H1 (cell line): ENCODE data around the gene DDX11. TPM values are rescaled to one million over a fixed set of nuclear protein-coding genes. Genes with fewer than 3 reads are reported as not detected.
"Not testable (repeated sequence)": the region's sequence is repeated elsewhere in the genome, so short reads cannot be mapped to it uniquely, and the experiment has no call there.

Source experiments
- CTCF ChIA-PET: fragments of 300-600 bp; sonication (Branson Sonifier 250); formaldehyde crosslinking; loops from one replicate; lab custom pipeline; 2021; ENCODE audit not compliant: partially characterized antibody; lab: Charles Lee
- POLR2A ChIA-PET: fragments of 300-600 bp; sonication (Branson Sonifier 250); formaldehyde crosslinking; loops from one replicate; lab custom pipeline; 2021; ENCODE audit warnings: inconsistent platforms; ENCODE audit not compliant: partially characterized antibody; lab: Charles Lee
- DNase-seq, 2 experiments: peaks; one replicate each; pipeline versions ENCODE4 v3.0.0 to v3.0.0-alpha.2; 2010 to 2022; ENCODE audit warnings: low spot score in 2 of 2, low read depth in 1 of 2, mixed read lengths in 1 of 2
- FAIRE-seq: peaks from 2 replicates; lab custom pipeline; 2011; peaks lifted over from hg19 to GRCh38; lab: Jason Lieb, UNC
- H2AFZ ChIP-seq: 2 replicates; pipeline ENCODE4 v1.8.1; 2012; ENCODE audit warnings: low read length, inconsistent platforms
- H2AK5ac ChIP-seq: 2 replicates; pipeline ENCODE4 v1.6.1; 2013; ENCODE audit warnings: low read depth, low read length
- H2BK120ac ChIP-seq: replicated peaks from 2 replicates; pipeline ENCODE3; 2013; ENCODE audit warnings: low read depth, low read length, inconsistent platforms
- H2BK12ac ChIP-seq: 2 replicates; pipeline ENCODE4 v1.6.1; 2013; ENCODE audit warnings: low read depth, low read length
- H2BK15ac ChIP-seq: 2 replicates; pipeline ENCODE4 v1.6.1; 2013; ENCODE audit warnings: low read length
- H2BK20ac ChIP-seq: 2 replicates; pipeline ENCODE4 v1.6.1; 2013; ENCODE audit warnings: low read length
- H2BK5ac ChIP-seq: 2 replicates; pipeline ENCODE4 v1.6.1; 2013; ENCODE audit warnings: low read depth, low read length
- H3K14ac ChIP-seq: 2 replicates; pipeline ENCODE4 v1.6.1; 2013; ENCODE audit warnings: inconsistent platforms; ENCODE audit not compliant: insufficient read length
- H3K18ac ChIP-seq: 2 replicates; pipeline ENCODE4 v1.6.1; 2013; ENCODE audit warnings: low read length; ENCODE audit errors: extremely low read depth
- H3K23ac ChIP-seq: 2 replicates; pipeline ENCODE4 v1.6.1; 2013; ENCODE audit warnings: inconsistent platforms; ENCODE audit not compliant: insufficient read length
- H3K23me2 ChIP-seq: 2 replicates; pipeline ENCODE4 v1.6.1; 2013; ENCODE audit warnings: low read depth, low read length
- H3K27ac ChIP-seq: 2 replicates; pipeline ENCODE4 v1.6.1; 2011; ENCODE audit warnings: low read depth, low read length, inconsistent platforms
- H3K27me3 ChIP-seq, 4 experiments: replicated peaks in 1 of 4; 1 replicate in 1 of 4; 2 replicates in 3 of 4; pipeline versions ENCODE4 v1.6.1 to v1.8.1; 2011 to 2013; ENCODE audit warnings: low read length in 3 of 4, mild to moderate bottlenecking in 3 of 4, inconsistent platforms in 2 of 4, mixed read lengths in 2 of 4, moderate library complexity in 1 of 4; ENCODE audit not compliant: control insufficient read depth in 3 of 4, insufficient read depth in 3 of 4; ENCODE audit errors: extremely low read depth in 1 of 4
- H3K36me3 ChIP-seq, 4 experiments: 2 replicates each; pipeline versions ENCODE4 v1.6.1 to v1.8.1; 2011 to 2013; ENCODE audit warnings: mild to moderate bottlenecking in 4 of 4, low read length in 3 of 4, moderate library complexity in 2 of 4, control low read depth in 1 of 4, inconsistent platforms in 1 of 4; ENCODE audit not compliant: insufficient read depth in 4 of 4, control insufficient read depth in 2 of 4
- H3K4ac ChIP-seq: replicated peaks from 2 replicates; pipeline ENCODE3; 2013; ENCODE audit warnings: low read length, low read depth, mixed read lengths, inconsistent platforms; ENCODE audit not compliant: insufficient read length
- H3K4me1 ChIP-seq, 4 experiments: replicated peaks in 1 of 4; 1 replicate in 1 of 4; 2 replicates in 3 of 4; pipeline versions ENCODE4 v1.6.1 to v1.8.1; 2011 to 2013; ENCODE audit warnings: low read length in 3 of 4, inconsistent platforms in 2 of 4, mixed read lengths in 1 of 4; ENCODE audit not compliant: insufficient read depth in 4 of 4, control insufficient read depth in 3 of 4
- H3K4me2 ChIP-seq, 2 experiments: 2 replicates each; pipeline versions ENCODE4 v1.6.1 to v1.8.1; 2011 to 2013; ENCODE audit warnings: low read depth in 2 of 2, low read length in 2 of 2, control low read depth in 1 of 2, inconsistent platforms in 1 of 2, mild to moderate bottlenecking in 1 of 2; ENCODE audit not compliant: insufficient read depth in 1 of 2
- H3K4me3 ChIP-seq, 4 experiments: fragments of 200-600, 300-600 bp in 1 of 4; sonication (generic), shearing (Covaris generic), sonication (Bioruptor Twin) in 1 of 4; 2 replicates each; pipeline versions ENCODE4 v1.5.1 to v1.8.1; 2011 to 2016; ENCODE audit warnings: low read length in 4 of 4, low read depth in 3 of 4, control low read depth in 2 of 4, inconsistent platforms in 2 of 4, mild to moderate bottlenecking in 2 of 4, mixed read lengths in 1 of 4, moderate library complexity in 1 of 4; ENCODE audit not compliant: insufficient read depth in 2 of 4; ENCODE audit errors: extremely low read depth in 1 of 4
- H3K56ac ChIP-seq: replicated peaks from 2 replicates; pipeline ENCODE3; 2013; ENCODE audit warnings: low read depth, mild to moderate bottlenecking, mixed read lengths, low read length, inconsistent platforms; ENCODE audit not compliant: insufficient read length
- H3K79me1 ChIP-seq: 2 replicates; pipeline ENCODE4 v1.6.1; 2013; ENCODE audit warnings: low read depth, low read length, control low read depth
- H3K79me2 ChIP-seq, 2 experiments: 2 replicates each; pipeline versions ENCODE4 v1.6.1 to v1.8.1; 2012 to 2013; ENCODE audit warnings: low read length in 2 of 2, mild to moderate bottlenecking in 2 of 2, inconsistent platforms in 1 of 2; ENCODE audit not compliant: insufficient read depth in 2 of 2, control insufficient read depth in 1 of 2
- H3K9ac ChIP-seq, 4 experiments: replicated peaks in 1 of 4; 1 replicate in 1 of 4; 2 replicates in 3 of 4; pipeline versions ENCODE4 v1.6.1 to v1.8.1; 2011 to 2013; ENCODE audit warnings: low read depth in 3 of 4, low read length in 3 of 4, control low read depth in 2 of 4, mild to moderate bottlenecking in 2 of 4, moderate library complexity in 2 of 4, inconsistent platforms in 1 of 4; ENCODE audit errors: extremely low read depth in 1 of 4
- H3K9me3 ChIP-seq, 2 experiments: 2 replicates each; pipeline versions ENCODE4 v1.6.1 to v1.8.1; 2012 to 2013; ENCODE audit warnings: mild to moderate bottlenecking in 2 of 2, moderate library complexity in 2 of 2, control low read depth in 1 of 2, inconsistent platforms in 1 of 2, low read depth in 1 of 2, low read length in 1 of 2, mixed read lengths in 1 of 2; ENCODE audit not compliant: insufficient read depth in 2 of 2
- H4K20me1 ChIP-seq, 2 experiments: replicated peaks in 1 of 2; 2 replicates each; pipeline versions ENCODE3 to v1.8.1; 2011 to 2013; ENCODE audit warnings: inconsistent platforms in 2 of 2, low read length in 2 of 2, mild to moderate bottlenecking in 1 of 2; ENCODE audit not compliant: insufficient read depth in 2 of 2, control insufficient read depth in 1 of 2
- H4K5ac ChIP-seq: 2 replicates; pipeline ENCODE4 v1.6.1; 2013; ENCODE audit warnings: low read length, low read depth, mixed read lengths, inconsistent platforms; ENCODE audit not compliant: insufficient read length
- H4K8ac ChIP-seq: 2 replicates; pipeline ENCODE4 v1.8.0; 2013; ENCODE audit warnings: mild to moderate bottlenecking, moderate library complexity, low read length, inconsistent platforms; ENCODE audit not compliant: insufficient read depth; ENCODE audit errors: extremely low read depth
- H4K91ac ChIP-seq: replicated peaks from 2 replicates; pipeline ENCODE3; 2013; ENCODE audit warnings: low read length, mixed read lengths, inconsistent platforms; ENCODE audit not compliant: insufficient read length
- CTCF ChIP-seq, 3 experiments: IDR thresholded peaks; 1 replicate in 2 of 3; 2 replicates in 1 of 3; pipeline versions ENCODE4 v1.5.1 to v1.6.1; 2011; ENCODE audit warnings: low read length in 3 of 3, mild to moderate bottlenecking in 3 of 3, inconsistent platforms in 2 of 3, low read depth in 1 of 3, moderate library complexity in 1 of 3; ENCODE audit not compliant: insufficient read depth in 1 of 3; ENCODE audit errors: control extremely low read depth in 1 of 3
- WGBS, 2 experiments: shearing (Covaris generic) in 1 of 2; methylation state at CpG; one replicate each; pipeline versions ENCODE4 v1.1.6 to v1.1.7; 2013 to 2015; ENCODE audit warnings: low lambda C conversion rate in 2 of 2, mixed read lengths in 2 of 2, inconsistent platforms in 1 of 2, low coverage in 1 of 2, missing lambda C conversion rate in 1 of 2; ENCODE audit not compliant: insufficient replicate concordance in 2 of 2, insufficient coverage in 1 of 2, insufficient read length in 1 of 2; ENCODE audit errors: extremely low coverage in 1 of 2, missing lambda C conversion rate in 1 of 2; 5-methylcytosine and 5-hydroxymethylcytosine counted together
- polyA plus RNA-seq, 7 experiments: library from polyadenylated mRNA; depleted of rRNA in 3 of 7; stranded (reverse) in 5 of 7; unstranded in 2 of 7; fragments of >200 nt in 5 of 7; fragments of 200-250 nt in 2 of 7; gene quantifications; 1 replicate in 5 of 7; 2 replicates in 1 of 7; 4 replicates in 1 of 7; pipeline versions ENCODE4 v1.2.1 to v1.2.3, GENCODE V29; 2011 to 2013; ENCODE audit warnings: missing spikeins in 2 of 7, mixed read lengths in 2 of 7
- total RNA-seq: library from RNA; stranded (reverse); fragmentation: NEBNext Ultra II Directional; extraction: Animal tissue kit (Norgen Biotek cat#: 25700); gene quantifications from 2 replicates; pipeline ENCODE4 v1.2.1, GENCODE V29; 2021

Gene DDX11
- total and polyA plus RNA-seq, 2 of the 8 experiments (the other 6 are each of a cell fraction or from before 2014, with no cell fraction given) = 61.6 to 141 TPM

- peak overlapping the region; percentile 84; the same call in 1 of the 2 replicates for H3K27ac ChIP-seq
- WGBS, 2 experiments = 7% methylated on average over 12 of the region's 16 CpGs; no CpG with 5 or more reads in 1 of the 2 experiments
- peak overlapping the region; percentile 54; the same call in 1 of the 2 replicates for H4K8ac ChIP-seq
- H3K14ac ChIP-seq, DNase-seq, H3K4me1 ChIP-seq, H2BK15ac ChIP-seq, H3K23me2 ChIP-seq, H3K36me3 ChIP-seq, H4K91ac ChIP-seq, FAIRE-seq, H3K4ac ChIP-seq, H2BK12ac ChIP-seq, H3K79me1 ChIP-seq, H2BK20ac ChIP-seq, H3K23ac ChIP-seq, H3K9me3 ChIP-seq, H4K20me1 ChIP-seq, H2BK120ac ChIP-seq, H3K56ac ChIP-seq, H3K27me3 ChIP-seq: not testable (repeated sequence)
- peak in 2 of 3 experiments; percentile 25 to 28; a peak in 2 of 4 replicates for TF ChIP-seq CTCF (IDR thresholded peaks at IDR 0.05; ENCODE audit: control extremely low read depth in 1 of 3, insufficient read depth in 1 of 3, low read depth in 1 of 3, low read length in 3 of 3)
- H2BK5ac ChIP-seq = peak overlapping the region; percentile 92
- peak overlapping the region; percentile 92 for H4K5ac ChIP-seq
- peak overlapping the region; percentile 76 to 96 for H3K4me2 ChIP-seq
- H2AK5ac ChIP-seq = 0 out of 2 replicates have a peak overlapping the region, but pooled peaks have one; percentile 70
- H3K9ac ChIP-seq = peak overlapping the region; percentile 36 to 99 (median 81)
- ChIA-PET CTCF (interaction anchor here (0.7 to 1.4 kb wide), 3 partner anchors 52 to 169 kb away, joined by 3 to 4 read pairs (median 3); no protein-coding TSS in a partner anchor), POLR2A (interaction anchor here (0.6 to 0.9 kb wide), 2 partner anchors 53 to 658 kb away, joined by 3 read pairs; no protein-coding TSS in a partner anchor)
- H3K4me3 ChIP-seq = peak overlapping the region; percentile 61 to 100 (median 84)
- H2AFZ ChIP-seq = peak overlapping the region; percentile 72
- peak overlapping the region; percentile 78; the same call in 1 of the 2 replicates for H3K18ac ChIP-seq
- H3K79me2 ChIP-seq = peaks cover 0 to 33% of the 10 kb centered on the region in 2 experiments; a peak in 3 of 4 replicates
Observed at GRCh38 chr12:31074333-31074874, 744 bp downstream of the DDX11 start.
